Measurements from ENCODE around the gene TIMP4. TPM values are rescaled to one million over a fixed set of nuclear protein-coding genes. Genes with fewer than 3 reads are reported as not detected.

The TIMP4 gene
- total RNA-seq, 1 donor from 2014 or later = 0.75 TPM

DNA sequence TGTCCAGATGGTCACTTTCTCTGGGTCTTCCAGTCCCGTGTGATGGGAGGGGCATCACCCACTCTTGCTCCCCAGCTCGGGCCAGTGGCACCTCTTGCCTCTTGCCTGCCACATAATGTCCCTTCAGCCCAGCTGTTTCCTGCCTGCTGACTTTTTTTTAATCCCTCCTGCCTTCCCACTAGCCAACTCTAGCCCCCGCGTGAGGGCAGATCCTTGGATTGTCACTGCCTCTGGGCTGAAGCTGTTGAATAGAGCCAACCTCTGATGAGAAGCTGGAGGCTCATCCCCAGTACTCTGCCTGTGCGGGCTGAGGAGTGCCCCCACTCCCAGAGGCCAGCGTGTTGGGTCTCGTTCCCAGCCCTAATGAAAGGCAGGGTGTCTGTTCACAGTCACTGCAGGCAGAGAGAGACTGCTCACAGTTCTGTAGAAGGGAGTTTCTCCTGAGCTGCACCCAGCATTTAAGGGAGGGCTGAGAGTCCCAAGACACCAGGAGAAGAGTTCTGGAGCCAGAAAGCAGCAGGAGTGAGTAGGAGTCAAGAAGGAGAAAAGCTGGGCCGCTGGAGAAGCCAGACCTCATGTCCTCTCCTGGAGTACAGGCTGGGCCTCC, 30.1 kb upstream of the TIMP4 start:
- no peak for DNase-seq (ENCODE audit: low read depth, low spot score)
- H3K4me3 Mint-ChIP-seq = no peak overlapping the region
- TF ChIP-seq, protein P1, sequence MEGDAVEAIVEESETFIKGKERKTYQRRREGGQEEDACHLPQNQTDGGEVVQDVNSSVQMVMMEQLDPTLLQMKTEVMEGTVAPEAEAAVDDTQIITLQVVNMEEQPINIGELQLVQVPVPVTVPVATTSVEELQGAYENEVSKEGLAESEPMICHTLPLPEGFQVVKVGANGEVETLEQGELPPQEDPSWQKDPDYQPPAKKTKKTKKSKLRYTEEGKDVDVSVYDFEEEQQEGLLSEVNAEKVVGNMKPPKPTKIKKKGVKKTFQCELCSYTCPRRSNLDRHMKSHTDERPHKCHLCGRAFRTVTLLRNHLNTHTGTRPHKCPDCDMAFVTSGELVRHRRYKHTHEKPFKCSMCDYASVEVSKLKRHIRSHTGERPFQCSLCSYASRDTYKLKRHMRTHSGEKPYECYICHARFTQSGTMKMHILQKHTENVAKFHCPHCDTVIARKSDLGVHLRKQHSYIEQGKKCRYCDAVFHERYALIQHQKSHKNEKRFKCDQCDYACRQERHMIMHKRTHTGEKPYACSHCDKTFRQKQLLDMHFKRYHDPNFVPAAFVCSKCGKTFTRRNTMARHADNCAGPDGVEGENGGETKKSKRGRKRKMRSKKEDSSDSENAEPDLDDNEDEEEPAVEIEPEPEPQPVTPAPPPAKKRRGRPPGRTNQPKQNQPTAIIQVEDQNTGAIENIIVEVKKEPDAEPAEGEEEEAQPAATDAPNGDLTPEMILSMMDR (conservative IDR thresholded peaks at IDR 0.05) = no peak
- no peak overlapping the region for H3K27ac Mint-ChIP-seq (ENCODE audit: unreplicated experiment)
- no peaks in the 10 kb centered on the region for H3K27me3 Mint-ChIP-seq (ENCODE audit: low read depth)
- H3K9me3 Mint-ChIP-seq = peaks cover 2% of the 10 kb centered on the region
- H3K4me1 Mint-ChIP-seq = no peaks in the 10 kb centered on the region
- H3K36me3 Mint-ChIP-seq (ENCODE audit: low read depth) = no peaks in the 10 kb centered on the region

GRCh38 chr3:12188328-12188648, 29.6 kb upstream of the TIMP4 start:
- Mint-ChIP-seq H3K4me3 (no peak overlapping the region), H3K9me3 (peaks cover 2% of the 10 kb centered on the region), H3K36me3 (ENCODE audit: low read depth) (no peaks in the 10 kb centered on the region), H3K4me1 (no peaks in the 10 kb centered on the region), H3K27ac (ENCODE audit: unreplicated experiment) (no peak overlapping the region), H3K27me3 (ENCODE audit: low read depth) (no peaks in the 10 kb centered on the region)
- no peak for DNase-seq (ENCODE audit: low read depth, low spot score)
- TF ChIP-seq, protein P1 (conservative IDR thresholded peaks at IDR 0.05) = no peak

DNA sequence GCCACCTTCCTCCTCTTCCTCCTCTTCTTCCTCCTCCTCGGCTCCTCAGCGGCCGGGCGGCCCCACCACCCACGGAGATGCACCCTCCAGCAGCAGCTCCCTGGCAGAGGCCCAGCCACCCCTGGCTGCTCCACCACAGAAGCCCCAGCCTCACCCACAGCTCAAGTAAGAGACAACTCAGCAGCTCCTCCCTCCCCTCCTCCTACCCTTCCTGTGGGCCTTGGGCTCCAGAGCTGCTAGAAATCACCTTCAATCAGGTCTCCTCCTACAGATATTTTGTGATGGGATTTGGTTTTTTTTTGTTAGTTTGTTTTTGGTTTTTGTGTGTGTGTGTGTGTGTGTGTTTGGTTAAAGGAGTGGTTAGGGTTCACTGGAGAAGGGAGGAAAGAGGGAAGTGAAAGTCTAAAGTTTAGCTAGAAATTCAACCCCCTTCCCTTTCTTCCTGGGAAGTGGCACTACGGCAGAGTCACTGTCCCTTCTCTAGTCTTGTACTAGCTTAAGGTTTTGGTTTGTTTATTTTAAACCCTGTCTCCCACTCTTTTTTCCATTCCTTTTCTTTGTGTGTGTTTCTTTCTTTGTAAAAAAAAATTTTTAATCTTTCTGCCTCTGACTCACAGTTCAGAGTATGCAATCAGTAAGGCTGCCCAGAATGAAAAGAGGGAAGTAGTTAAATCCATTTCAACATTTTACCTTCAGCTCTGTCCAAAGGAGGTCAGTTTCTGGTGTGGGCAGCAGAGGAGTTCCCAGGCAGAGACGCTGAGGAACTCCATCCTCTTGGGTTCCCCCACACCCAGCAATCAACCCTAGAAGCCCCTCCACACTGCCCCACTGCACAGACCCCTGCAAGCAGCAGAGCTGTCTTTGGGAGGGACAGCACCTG, 29.0 kb upstream of the TIMP4 start:
- H3K4me3 Mint-ChIP-seq = no peak overlapping the region

GRCh38 chr3:12186515-12187286, 28.0 kb upstream of the TIMP4 start:
- Mint-ChIP-seq H3K4me3 (no peak overlapping the region), H3K36me3 (ENCODE audit: low read depth) (no peaks in the 10 kb centered on the region), H3K9me3 (peaks cover 2% of the 10 kb centered on the region), H3K27me3 (ENCODE audit: low read depth) (no peaks in the 10 kb centered on the region), H3K4me1 (no peaks in the 10 kb centered on the region), H3K27ac (ENCODE audit: unreplicated experiment) (no peak overlapping the region)
- DNase-seq (ENCODE audit: low read depth, low spot score) = no peak
- TF ChIP-seq, protein P1 (conservative IDR thresholded peaks at IDR 0.05) = no peak

More for the DNA sequence above, 29.0 kb upstream of the TIMP4 start:
- TF ChIP-seq, protein P1 (conservative IDR thresholded peaks at IDR 0.05) = no peak
- H3K36me3 Mint-ChIP-seq (ENCODE audit: low read depth) = no peaks in the 10 kb centered on the region
- H3K4me1 Mint-ChIP-seq = no peaks in the 10 kb centered on the region
- no peaks in the 10 kb centered on the region for H3K27me3 Mint-ChIP-seq (ENCODE audit: low read depth)
- H3K9me3 Mint-ChIP-seq = peaks cover 2% of the 10 kb centered on the region
- no peak for DNase-seq (ENCODE audit: low read depth, low spot score)
- H3K27ac Mint-ChIP-seq (ENCODE audit: unreplicated experiment) = no peak overlapping the region

- no peaks in the 10 kb centered on the region for H3K27me3 Mint-ChIP-seq (ENCODE audit: low read depth)
- TF ChIP-seq, protein P1 (conservative IDR thresholded peaks at IDR 0.05) = no peak
- H3K4me3 Mint-ChIP-seq = no peak overlapping the region
- H3K27ac Mint-ChIP-seq (ENCODE audit: unreplicated experiment) = no peak overlapping the region
- no peaks in the 10 kb centered on the region for H3K4me1 Mint-ChIP-seq
- peaks cover 2% of the 10 kb centered on the region for H3K9me3 Mint-ChIP-seq
- DNase-seq (ENCODE audit: low read depth, low spot score) = no peak
- no peaks in the 10 kb centered on the region for H3K36me3 Mint-ChIP-seq (ENCODE audit: low read depth)
Measured at GRCh38 chr3:12186046-12186445, 27.3 kb upstream of the TIMP4 start.
